ENCODE measurements around the gene ZNF282. TPM values are rescaled to one million over a fixed set of nuclear protein-coding genes. Genes with fewer than 3 reads are reported as not detected.

Gene ZNF282
- total and polyA plus RNA-seq, 9 of the 15 experiments (the other 6 are each of a cell fraction or from before 2014, with no cell fraction given), result 0.76 to 58.6 (median 17.4) TPM

- BruUV-seq (replicated peaks), result TSS peak; percentile 74
- peaks cover 3 to 18% of the 10 kb centered on the region in 2 experiments; a peak in 2 of 5 replicates for H3K4me1 ChIP-seq (replicated peaks in 1 of 2; ENCODE audit: control insufficient read depth in 2 of 2, insufficient read depth in 2 of 2, low read length in 2 of 2)
- H3K27ac ChIP-seq (ENCODE audit: extremely low read depth, low read depth, low read length), result peak overlapping the region; percentile 70; the same call in 1 of the 3 replicates
- TF ChIP-seq FOXM1 (IDR thresholded peaks at IDR 0.05; ENCODE audit: low read depth), result no peak
- 0 out of 2 replicates have a peak, but pooled peaks have one; percentile 5 for TF ChIP-seq FOXM1 (CRISPR knock-in tag; IDR thresholded peaks at IDR 0.05; ENCODE audit: low read depth)
- TF ChIP-seq POLR2B (IDR thresholded peaks at IDR 0.05; ENCODE audit: low read depth, partially characterized antibody), result peak; percentile 19
- TF ChIP-seq EGR1 (conservative IDR thresholded peaks at IDR 0.05), result peak; percentile 74
- no peak for TF ChIP-seq HMGN3 (IDR thresholded peaks at IDR 0.05; ENCODE audit: borderline replicate concordance, extremely low read depth, insufficient read length, low read depth, low read length)
- no peak for TF ChIP-seq ZNF140 (CRISPR knock-in tag; IDR thresholded peaks at IDR 0.05)
- TF ChIP-seq DDX20 (tag; IDR thresholded peaks at IDR 0.05; ENCODE audit: low read depth), result no peak
- no peak for TF ChIP-seq SP2 (IDR thresholded peaks at IDR 0.05; ENCODE audit: extremely low read depth, low read depth, low read length, poor library complexity, severe bottlenecking)
- TF ChIP-seq ELF1 (tag; IDR thresholded peaks at IDR 0.05), result 0 out of 2 replicates have a peak, but pooled peaks have one; percentile 5
- TF ChIP-seq, protein P1, sequence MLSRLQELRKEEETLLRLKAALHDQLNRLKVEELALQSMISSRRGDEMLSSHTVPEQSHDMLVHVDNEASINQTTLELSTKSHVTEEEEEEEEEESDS (CRISPR knock-in tag; IDR thresholded peaks at IDR 0.05), result no peak
- no peak for TF ChIP-seq NCOA1 (IDR thresholded peaks at IDR 0.05; ENCODE audit: low read depth)
- TF ChIP-seq ZBTB8A (IDR thresholded peaks at IDR 0.05; ENCODE audit: partially characterized antibody), result no peak
- TF ChIP-seq CSDE1 (IDR thresholded peaks at IDR 0.05), result no peak
- TF ChIP-seq ZC3H11A (IDR thresholded peaks at IDR 0.05; ENCODE audit: low read depth, low read length), result no peak
- TF ChIP-seq ZNF316 (IDR thresholded peaks at IDR 0.05), result 0 out of 2 replicates have a peak, but pooled peaks have one; percentile 2
- no peak for TF ChIP-seq ZBTB1 (CRISPR knock-in tag; IDR thresholded peaks at IDR 0.05; ENCODE audit: borderline replicate concordance, low read depth)
- TF ChIP-seq, protein P2, sequence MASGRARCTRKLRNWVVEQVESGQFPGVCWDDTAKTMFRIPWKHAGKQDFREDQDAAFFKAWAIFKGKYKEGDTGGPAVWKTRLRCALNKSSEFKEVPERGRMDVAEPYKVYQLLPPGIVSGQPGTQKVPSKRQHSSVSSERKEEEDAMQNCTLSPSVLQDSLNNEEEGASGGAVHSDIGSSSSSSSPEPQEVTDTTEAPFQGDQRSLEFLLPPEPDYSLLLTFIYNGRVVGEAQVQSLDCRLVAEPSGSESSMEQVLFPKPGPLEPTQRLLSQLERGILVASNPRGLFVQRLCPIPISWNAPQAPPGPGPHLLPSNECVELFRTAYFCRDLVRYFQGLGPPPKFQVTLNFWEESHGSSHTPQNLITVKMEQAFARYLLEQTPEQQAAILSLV (tag; IDR thresholded peaks at IDR 0.05), result no peak
- TF ChIP-seq, protein P3, sequence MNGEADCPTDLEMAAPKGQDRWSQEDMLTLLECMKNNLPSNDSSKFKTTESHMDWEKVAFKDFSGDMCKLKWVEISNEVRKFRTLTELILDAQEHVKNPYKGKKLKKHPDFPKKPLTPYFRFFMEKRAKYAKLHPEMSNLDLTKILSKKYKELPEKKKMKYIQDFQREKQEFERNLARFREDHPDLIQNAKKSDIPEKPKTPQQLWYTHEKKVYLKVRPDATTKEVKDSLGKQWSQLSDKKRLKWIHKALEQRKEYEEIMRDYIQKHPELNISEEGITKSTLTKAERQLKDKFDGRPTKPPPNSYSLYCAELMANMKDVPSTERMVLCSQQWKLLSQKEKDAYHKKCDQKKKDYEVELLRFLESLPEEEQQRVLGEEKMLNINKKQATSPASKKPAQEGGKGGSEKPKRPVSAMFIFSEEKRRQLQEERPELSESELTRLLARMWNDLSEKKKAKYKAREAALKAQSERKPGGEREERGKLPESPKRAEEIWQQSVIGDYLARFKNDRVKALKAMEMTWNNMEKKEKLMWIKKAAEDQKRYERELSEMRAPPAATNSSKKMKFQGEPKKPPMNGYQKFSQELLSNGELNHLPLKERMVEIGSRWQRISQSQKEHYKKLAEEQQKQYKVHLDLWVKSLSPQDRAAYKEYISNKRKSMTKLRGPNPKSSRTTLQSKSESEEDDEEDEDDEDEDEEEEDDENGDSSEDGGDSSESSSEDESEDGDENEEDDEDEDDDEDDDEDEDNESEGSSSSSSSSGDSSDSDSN (IDR thresholded peaks at IDR 0.05; ENCODE audit: borderline replicate concordance in 1 of 2, low read depth in 2 of 2, low read length in 2 of 2), result no peak
- no peak for TF ChIP-seq NONO (IDR thresholded peaks at IDR 0.05; ENCODE audit: low read depth in 2 of 2, low read length in 1 of 2)
- no peak for TF ChIP-seq SPI1 (IDR thresholded peaks at IDR 0.05; ENCODE audit: borderline replicate concordance, low read depth, low read length)
Measured at GRCh38 chr7:149261316-149261828, 66.0 kb downstream of the ZNF282 start.

More at GRCh38 chr7:149261316-149261828, 66.0 kb downstream of the ZNF282 start:
- DNase-seq (ENCODE audit: extremely low read depth in 1 of 4, low spot score in 3 of 4) (no peak), FAIRE-seq (no peak), ATAC-seq (peak; percentile 3; the same call in 1 of the 3 replicates)
- intact Hi-C loops (cut with micrococcal nuclease) (no loop called here), in situ Hi-C loops (cut with MboI) (no loop called here)
- Histone ChIP-seq H3K36me3 (ENCODE audit: control insufficient read depth, insufficient read depth, low read length) (peaks cover 6% of the 10 kb centered on the region; the same call in 2 of the 3 replicates), H3K79me2 (ENCODE audit: control insufficient read depth, insufficient read depth, low read length) (peaks cover 6% of the 10 kb centered on the region; the same call in 1 of the 3 replicates), H3K9me3 (replicated peaks; ENCODE audit: control insufficient read depth, insufficient read depth, low read depth, low read length) (no peaks in the 10 kb centered on the region), H3K4me2 (ENCODE audit: insufficient read depth, low read length) (peak overlapping the region; percentile 44), H4K20me1 (replicated peaks; ENCODE audit: control insufficient read depth, insufficient read depth, low read length) (no peaks in the 10 kb centered on the region), H3K9me1 (ENCODE audit: control insufficient read depth, insufficient read depth, low read length) (no peaks in the 10 kb centered on the region), H3K27me3 (ENCODE audit: control insufficient read depth in 2 of 2, insufficient read depth in 2 of 2, low read length in 2 of 2) (peaks cover 7 to 22% of the 10 kb centered on the region in 2 experiments; a peak in 3 of 5 replicates), H3K9ac (ENCODE audit: insufficient read depth in 1 of 2, low read depth in 2 of 2, low read length in 2 of 2) (peak overlapping the region; percentile 64 to 94), H3K4me3 (peak overlapping the region; percentile 42), H2AFZ (ENCODE audit: low read depth, low read length) (peak overlapping the region; percentile 83)
- WGBS (ENCODE audit: insufficient coverage, low coverage, missing lambda C conversion rate), result 45% methylated on average over 16 of the region's 16 CpGs
- POLR2A ChIA-PET, result interaction anchor here (0.7 to 1.3 kb wide), 5 partner anchors 9 to 259 kb away, joined by 3 to 5 read pairs (median 4); no protein-coding TSS in a partner anchor
- CTCF ChIA-PET (ENCODE audit: low intra/inter-chr PET ratio), result interaction anchor here (0.6 to 0.8 kb wide), 3 partner anchors 12 to 235 kb away, joined by 3 read pairs; no protein-coding TSS in a partner anchor
